ENCODE results near the gene PLPP3. TPM values are rescaled to one million over a fixed set of nuclear protein-coding genes. Genes with fewer than 3 reads are reported as not detected.

Gene PLPP3
- total RNA-seq, 4 donors from 2014 or later = 33.6 to 113 (median 67.1) TPM

GRCh38 chr1:56573311-56573710 lies 6.1 kb downstream of the PLPP3 start:
- TF ChIP-seq CTCF (IDR thresholded peaks at IDR 0.05) = no peak
- no peak for TF ChIP-seq POLR2A (IDR thresholded peaks at IDR 0.05)
- DNase-seq (ENCODE audit: low spot score in 2 of 2) = no peak
- WGBS, 2 donors = 31 to 42% methylated on average over 4 of the region's 4 CpGs
- H3K4me3 ChIP-seq (ENCODE audit: low read depth, poor library complexity, severe bottlenecking) = no peak overlapping the region
- intact Hi-C loops (cut with DNase I; ENCODE audit: low total_unique reads) = no loop called here

- H3K4me3 ChIP-seq (ENCODE audit: low read depth, poor library complexity, severe bottlenecking) = no peak overlapping the region
- WGBS, 2 donors = 49 to 61% methylated on average over 4 of the region's 4 CpGs
Measured at GRCh38 chr1:56572334-56573050, 6.9 kb downstream of the PLPP3 start.

GRCh38 chr1:56571448-56571847 lies 7.9 kb downstream of the PLPP3 start:
- intact Hi-C loops (cut with DNase I; ENCODE audit: low total_unique reads) = no loop called here
- no peak for DNase-seq (ENCODE audit: low spot score in 2 of 2)
- H3K4me3 ChIP-seq (ENCODE audit: low read depth, poor library complexity, severe bottlenecking) = no peak overlapping the region
- no peak for TF ChIP-seq POLR2A (IDR thresholded peaks at IDR 0.05)
- TF ChIP-seq CTCF (IDR thresholded peaks at IDR 0.05) = no peak
- 55 to 81% methylated on average over 1 of the region's 1 CpG for WGBS, 2 donors

More at GRCh38 chr1:56572334-56573050, 6.9 kb downstream of the PLPP3 start:
- intact Hi-C loops (cut with DNase I; ENCODE audit: low total_unique reads) = no loop called here
- DNase-seq (ENCODE audit: low spot score in 2 of 2) = no peak
- TF ChIP-seq CTCF (IDR thresholded peaks at IDR 0.05) = no peak

GRCh38 chr1:56570924-56571372 lies 8.4 kb downstream of the PLPP3 start:
- no peak for TF ChIP-seq CTCF (IDR thresholded peaks at IDR 0.05)
- TF ChIP-seq POLR2A (IDR thresholded peaks at IDR 0.05) = no peak
- 36 to 37% methylated on average over 5 of the region's 5 CpGs for WGBS, 2 donors
- no peak for DNase-seq (ENCODE audit: low spot score in 2 of 2)
- intact Hi-C loops (cut with DNase I; ENCODE audit: low total_unique reads) = no loop called here
- H3K4me3 ChIP-seq (ENCODE audit: low read depth, poor library complexity, severe bottlenecking) = no peak overlapping the region

GRCh38 chr1:56569661-56570060 lies 9.7 kb downstream of the PLPP3 start:
- intact Hi-C loops (cut with DNase I; ENCODE audit: low total_unique reads) = no loop called here
- H3K4me3 ChIP-seq (ENCODE audit: low read depth, poor library complexity, severe bottlenecking) = no peak overlapping the region
- TF ChIP-seq CTCF (IDR thresholded peaks at IDR 0.05) (no peak), POLR2A (IDR thresholded peaks at IDR 0.05) (no peak)
- WGBS, 2 donors = 78 to 83% methylated on average over 1 of the region's 1 CpG
- DNase-seq (ENCODE audit: low spot score in 2 of 2) = no peak

- no peak for DNase-seq (ENCODE audit: low spot score in 2 of 2)
- intact Hi-C loops (cut with DNase I; ENCODE audit: low total_unique reads) = no loop called here
- no peak overlapping the region for H3K4me3 ChIP-seq (ENCODE audit: low read depth, poor library complexity, severe bottlenecking)
- WGBS, 2 donors = 73 to 74% methylated on average over 5 of the region's 5 CpGs
- TF ChIP-seq CTCF (IDR thresholded peaks at IDR 0.05) (no peak), POLR2A (IDR thresholded peaks at IDR 0.05) (no peak)
Measured at GRCh38 chr1:56566994-56567393, 12.4 kb downstream of the PLPP3 start.

Measured in lower leg skin (tissue), 4 donors.